NCI-H82 (cell line): Measurements from ENCODE around the gene CBFA2T2.
A peak's percentile ranks its signal among the peaks of the same experiment; 100 is the strongest.
"Not testable (repeated sequence)": the region's sequence is repeated elsewhere in the genome, so short reads cannot be mapped to it uniquely, and the experiment has no call there.

Experiments used
- DNase-seq: peaks from one replicate; lab custom pipeline; 2025; lab: John Stamatoyannopoulos, UW

Gene CBFA2T2

DNA sequence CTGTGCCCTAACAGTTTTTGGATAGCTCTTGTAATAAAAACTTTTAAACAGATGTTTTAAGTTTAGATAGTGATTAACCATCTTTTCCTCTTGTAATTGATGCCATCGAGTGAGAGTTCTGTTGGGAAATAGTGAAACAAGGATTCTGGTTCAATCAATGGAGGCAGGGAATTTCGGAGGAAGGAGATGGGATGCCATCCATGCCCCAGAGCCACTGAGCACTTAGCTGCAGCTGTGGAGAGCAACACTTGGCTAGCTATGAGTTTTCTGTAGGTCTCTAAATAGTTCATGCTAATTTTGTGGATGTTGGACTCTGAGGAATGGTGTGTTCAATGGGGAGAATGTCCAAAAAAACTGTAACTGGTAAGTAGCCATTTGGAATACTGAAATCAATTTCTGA is 16.7 kb downstream of the CBFA2T2 start:
- DNase-seq = no peak

GRCh38 chr20:33507461-33507860 is 17.6 kb downstream of the CBFA2T2 start:
- DNase-seq = no peak

DNA sequence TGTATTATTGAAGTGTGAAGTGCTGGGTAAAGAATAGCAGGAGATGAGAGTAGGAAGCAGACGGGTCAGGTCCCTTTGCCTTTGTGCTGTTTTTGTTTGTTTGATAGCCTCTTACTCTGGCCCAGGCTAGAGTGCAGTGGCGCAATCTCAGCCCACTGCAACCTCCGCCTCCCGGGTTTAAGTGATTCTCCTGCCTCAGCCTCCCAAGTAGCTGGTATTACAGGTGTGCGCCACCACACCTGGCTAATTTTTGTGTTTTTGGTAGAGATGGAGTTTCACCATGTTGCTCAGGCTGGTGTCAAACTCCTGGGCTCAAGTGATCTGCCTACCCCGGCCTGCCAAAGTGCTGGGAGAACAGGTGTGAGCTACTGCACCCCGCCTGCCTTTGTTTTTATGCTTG is 18.1 kb downstream of the CBFA2T2 start:
- not testable (repeated sequence) for DNase-seq

DNA sequence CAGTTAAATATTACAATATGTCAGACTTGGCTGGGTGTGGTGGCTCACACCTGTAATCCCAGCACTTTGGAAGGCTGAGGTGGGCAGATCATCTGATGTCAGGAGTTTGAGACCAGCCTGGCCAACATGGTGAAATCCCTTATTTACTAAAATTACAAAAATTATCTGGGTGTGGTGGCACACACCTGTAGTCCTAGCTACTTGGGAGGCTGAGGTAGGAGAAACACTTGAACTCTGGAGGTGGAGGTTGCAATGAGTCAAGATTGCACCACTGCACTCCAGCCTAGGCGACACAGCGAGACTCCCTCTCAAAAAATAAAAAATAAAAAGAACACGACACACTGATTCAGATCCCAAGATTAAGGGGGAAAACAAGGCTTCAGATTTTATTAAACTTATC is 19.2 kb downstream of the CBFA2T2 start:
- DNase-seq = not testable (repeated sequence)

DNA sequence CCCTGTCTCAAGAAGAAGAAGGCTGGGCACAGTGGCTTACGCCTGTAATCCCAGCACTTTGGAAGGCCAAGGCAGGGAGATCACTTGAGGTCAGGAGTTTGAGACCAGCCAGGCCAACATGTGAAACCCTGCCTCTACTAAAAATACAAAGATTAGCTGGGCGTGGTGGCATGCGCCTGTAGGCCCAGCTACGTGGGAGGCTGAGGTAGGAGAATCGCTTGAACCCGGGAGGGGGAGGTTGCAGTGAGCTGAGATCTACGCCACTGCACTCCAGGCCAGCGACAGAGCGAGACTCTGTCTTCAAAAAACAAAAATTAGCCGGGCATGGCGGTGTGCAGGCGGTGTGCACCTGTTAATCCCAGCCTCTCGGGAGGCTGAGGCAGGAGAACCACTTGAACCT is 22.0 kb downstream of the CBFA2T2 start:
- not testable (repeated sequence) for DNase-seq

DNA sequence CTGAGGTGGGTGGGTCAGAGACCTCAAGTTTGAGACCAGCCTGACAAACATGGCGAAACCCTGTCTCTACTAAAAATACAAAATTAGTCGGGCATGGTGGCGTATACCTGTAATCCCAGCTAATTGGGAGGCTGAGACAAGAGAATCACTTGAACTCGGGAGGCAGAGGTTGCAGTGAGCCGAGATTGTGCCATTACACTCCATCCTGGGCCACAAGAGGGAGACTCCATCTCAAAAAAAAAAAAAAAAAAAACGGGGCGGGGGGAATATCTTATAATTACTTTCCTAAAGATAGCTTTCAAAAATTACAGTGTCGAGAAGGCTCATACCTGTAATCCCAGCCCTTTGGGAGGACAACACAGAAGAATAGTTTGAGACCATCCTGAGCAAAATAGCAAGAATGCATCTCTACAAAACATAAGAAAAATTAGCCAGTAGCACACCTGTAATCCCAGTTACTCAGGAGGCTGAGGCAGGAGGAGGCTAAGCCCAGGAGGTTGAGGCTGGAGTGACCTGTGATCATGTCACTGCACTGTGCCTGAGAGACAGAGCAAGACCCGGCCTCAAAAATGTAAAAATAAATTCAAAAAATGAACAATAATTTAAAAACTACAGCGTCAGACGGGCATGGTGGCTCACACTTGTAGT is 25.8 kb downstream of the CBFA2T2 start:
- DNase-seq = peak; percentile 44

DNA sequence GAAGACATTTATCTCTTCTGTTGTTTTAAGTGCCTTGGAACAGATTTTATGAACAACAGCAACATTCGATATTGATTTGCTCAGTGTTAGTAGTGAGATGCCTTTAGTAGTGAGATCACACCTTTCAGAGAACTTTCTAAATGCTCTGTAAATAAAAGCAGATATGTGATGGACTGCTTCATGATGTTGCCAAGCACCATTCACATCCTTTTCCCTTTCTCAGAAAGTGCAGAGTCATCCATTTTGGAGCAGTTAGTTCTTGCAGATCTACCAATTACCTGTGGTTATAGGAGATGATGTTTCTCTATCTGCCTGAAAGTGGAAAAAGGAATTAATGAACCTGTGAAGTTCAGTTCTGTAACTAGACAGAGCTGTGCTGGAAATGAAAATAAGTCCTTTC is 27.0 kb downstream of the CBFA2T2 start:
- DNase-seq = no peak

DNA sequence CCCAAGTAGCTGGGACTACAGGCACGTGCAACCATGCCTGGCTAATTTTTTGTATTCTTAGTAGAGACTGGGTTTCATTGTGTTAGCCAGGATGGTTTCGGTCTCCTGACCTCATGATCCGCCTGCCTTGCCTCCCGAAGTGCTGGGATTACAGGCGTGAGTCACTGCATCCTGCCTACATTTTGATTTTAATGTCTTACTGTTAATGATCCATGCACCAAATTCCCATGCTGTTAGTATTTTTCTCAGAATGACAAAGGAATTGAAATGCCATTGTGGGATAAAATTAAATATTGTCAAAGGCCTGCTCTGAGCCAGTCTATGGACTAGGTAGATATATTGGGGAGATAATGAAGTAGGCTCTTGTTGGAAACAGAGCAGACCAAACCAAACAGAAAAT is 28.2 kb downstream of the CBFA2T2 start:
- DNase-seq = peak; percentile 19

GRCh38 chr20:33521461-33521860 is 31.6 kb downstream of the CBFA2T2 start:
- peak; percentile 90 for DNase-seq

DNA sequence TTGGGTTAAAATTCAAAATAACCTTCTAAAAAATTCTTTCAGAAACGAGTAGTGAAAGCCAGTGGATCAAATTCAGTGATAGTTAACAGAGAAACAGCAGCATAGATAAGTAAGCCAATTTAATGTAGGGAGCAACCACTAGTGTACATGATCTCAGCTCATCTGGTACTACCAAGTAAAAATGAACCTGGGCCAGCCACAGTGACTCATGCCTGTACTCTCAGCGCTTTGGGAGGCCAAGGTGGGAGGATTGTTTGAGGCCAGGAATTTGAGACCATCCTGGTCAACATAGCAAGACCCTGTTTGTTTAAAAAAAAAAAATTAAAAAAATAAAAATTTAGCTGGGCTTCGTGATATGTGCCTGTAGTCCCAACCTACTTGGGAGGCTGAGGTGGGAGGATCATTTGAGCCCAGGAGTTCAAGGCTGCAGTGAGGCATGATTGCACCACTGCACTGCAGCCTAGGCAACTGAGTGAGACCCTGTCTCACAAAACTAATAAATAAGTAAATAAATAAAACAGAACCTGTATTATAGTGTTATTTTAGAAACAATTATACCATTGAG is 32.4 kb downstream of the CBFA2T2 start:
- DNase-seq = peak; percentile 30

DNA sequence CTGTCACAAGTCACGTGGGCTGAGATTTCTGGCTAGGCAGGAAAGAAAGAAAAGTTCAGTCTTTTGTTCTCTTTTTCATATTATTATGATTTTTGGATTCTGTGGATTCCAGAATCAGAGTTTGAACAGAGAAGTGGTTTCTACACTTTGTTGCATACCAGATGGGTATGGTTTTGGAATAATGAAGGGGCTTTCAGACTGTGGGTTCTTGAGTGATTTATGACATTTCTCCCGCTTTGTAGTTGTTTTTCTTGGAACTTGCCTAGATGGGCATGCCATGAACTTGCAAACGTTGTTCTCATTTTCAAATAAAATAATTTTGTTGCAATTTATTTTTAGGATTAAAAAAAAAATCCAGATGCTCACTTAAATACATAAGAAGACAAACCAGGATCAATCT is 34.4 kb downstream of the CBFA2T2 start:
- no peak for DNase-seq

DNA sequence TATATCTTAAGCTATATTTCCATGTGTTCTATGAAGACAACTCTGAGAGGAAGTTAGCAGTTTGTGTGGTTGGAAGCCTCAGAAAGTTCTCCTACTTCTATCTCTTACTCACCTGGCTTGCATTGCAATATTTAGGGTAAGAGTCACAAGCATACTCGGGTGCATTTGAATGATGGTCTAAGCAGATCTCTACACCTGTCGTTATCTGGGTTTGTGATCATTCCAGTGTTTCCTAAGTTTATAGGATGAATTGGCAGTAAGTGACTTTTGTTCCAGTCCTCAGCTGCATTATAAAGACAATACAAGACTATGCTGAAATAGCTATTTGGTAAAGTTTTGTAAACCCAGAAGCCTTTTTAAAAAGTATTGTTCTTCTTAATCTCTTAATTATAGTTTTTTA is 36.9 kb downstream of the CBFA2T2 start:
- no peak for DNase-seq

GRCh38 chr20:33531047-33531877 is 41.4 kb downstream of the CBFA2T2 start:
- peak; percentile 36 for DNase-seq

DNA sequence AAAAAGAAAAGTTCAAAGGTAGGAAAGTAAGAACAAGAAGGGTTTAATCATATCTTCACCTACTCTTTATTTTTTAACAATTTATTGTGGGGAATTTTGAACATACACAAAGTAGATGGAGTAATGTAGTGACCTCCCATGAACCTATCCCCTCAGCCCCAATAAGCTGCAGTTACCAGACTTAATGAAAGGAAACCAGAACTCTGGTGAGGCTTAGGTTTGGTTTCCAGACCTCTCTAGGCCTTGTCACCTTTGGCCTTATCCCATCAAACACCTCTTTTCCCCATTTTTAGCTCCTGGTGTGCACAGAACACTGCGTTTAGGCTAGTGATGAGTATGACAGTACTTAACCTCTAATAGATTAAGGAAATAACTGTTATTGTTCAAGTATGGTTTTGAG is 42.0 kb downstream of the CBFA2T2 start:
- DNase-seq = peak; percentile 42

GRCh38 chr20:33532753-33533459 is 43.0 kb downstream of the CBFA2T2 start:
- DNase-seq = peak; percentile 43

- DNase-seq = not testable (repeated sequence)
Measured at GRCh38 chr20:33535717-33536116, 45.8 kb downstream of the CBFA2T2 start.

GRCh38 chr20:33537608-33538007 is 47.7 kb downstream of the CBFA2T2 start:
- DNase-seq = no peak

DNA sequence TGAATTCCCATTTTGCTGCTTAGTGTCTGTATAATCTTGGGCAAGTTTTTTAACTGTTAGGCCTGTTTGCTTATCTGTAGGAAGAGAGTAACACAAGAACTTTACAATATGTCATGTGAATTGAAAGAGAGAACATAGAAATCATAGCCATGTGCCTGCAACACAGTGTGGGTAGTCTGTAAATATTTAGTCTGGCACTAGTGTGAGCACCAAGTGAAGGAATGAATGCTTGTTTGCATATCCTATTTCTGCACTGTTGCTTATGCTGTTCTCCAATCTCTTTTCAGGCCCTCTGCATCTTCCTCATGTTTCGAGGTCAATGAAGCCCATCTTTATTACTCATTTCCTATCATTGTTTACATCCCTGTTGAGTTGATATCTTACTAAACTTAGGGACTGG is 49.2 kb downstream of the CBFA2T2 start:
- no peak for DNase-seq

- DNase-seq = no peak
Measured at GRCh38 chr20:33540427-33540826, 50.5 kb downstream of the CBFA2T2 start.

GRCh38 chr20:33541074-33541473 is 51.2 kb downstream of the CBFA2T2 start:
- no peak for DNase-seq

GRCh38 chr20:33541797-33542196 is 51.9 kb downstream of the CBFA2T2 start:
- DNase-seq = no peak

- DNase-seq = no peak
Measured at GRCh38 chr20:33545763-33546162, 55.9 kb downstream of the CBFA2T2 start.
